ENCODE measurements around the gene HDGFL2.

HDGFL2 gene

GRCh38 chr19:4444765-4445741, 27.0 kb upstream of the HDGFL2 start (continued):
- TF ChIP-seq ZNF510 (tag by site-specific recombination; IDR thresholded peaks at IDR 0.05; ENCODE audit: insufficient replicate concordance), result no peak
- TF ChIP-seq ZNF362 (tag by site-specific recombination; IDR thresholded peaks at IDR 0.05), result no peak
- TF ChIP-seq ZNF514 (tag by site-specific recombination; IDR thresholded peaks at IDR 0.05), result no peak
- TF ChIP-seq ZNF558 (tag by site-specific recombination; IDR thresholded peaks at IDR 0.05), result no peak
- no peak for TF ChIP-seq ZNF433 (tag by site-specific recombination; IDR thresholded peaks at IDR 0.05; ENCODE audit: low read depth)
- no peak for TF ChIP-seq ZNF473 (tag by site-specific recombination; IDR thresholded peaks at IDR 0.05)
- TF ChIP-seq MYNN (tag by site-specific recombination; IDR thresholded peaks at IDR 0.05; ENCODE audit: borderline replicate concordance), result no peak
- TF ChIP-seq MZF1 (tag by site-specific recombination; IDR thresholded peaks at IDR 0.05; ENCODE audit: borderline replicate concordance), result no peak
- TF ChIP-seq GLIS1 (tag by site-specific recombination; IDR thresholded peaks at IDR 0.05), result peak; percentile 68
- no peak for TF ChIP-seq ZNF701 (tag by site-specific recombination; IDR thresholded peaks at IDR 0.05)
- no peak for TF ChIP-seq ZSCAN16 (tag by site-specific recombination; IDR thresholded peaks at IDR 0.05)
- no peak for TF ChIP-seq ZNF426 (tag by site-specific recombination; IDR thresholded peaks at IDR 0.05)
- TF ChIP-seq ZNF843 (tag by site-specific recombination; IDR thresholded peaks at IDR 0.05), result no peak
- no peak for TF ChIP-seq HOXA7 (CRISPR knock-in tag; IDR thresholded peaks at IDR 0.05; ENCODE audit: borderline replicate concordance)
- TF ChIP-seq ZNF202 (tag by site-specific recombination; IDR thresholded peaks at IDR 0.05; ENCODE audit: borderline replicate concordance), result no peak
- TF ChIP-seq KLF8 (tag by site-specific recombination; IDR thresholded peaks at IDR 0.05), result peak; percentile 34; the same call in 1 of the 2 replicates
- TF ChIP-seq ZNF175 (tag by site-specific recombination; IDR thresholded peaks at IDR 0.05), result no peak
- TF ChIP-seq KLF17 (tag by site-specific recombination; IDR thresholded peaks at IDR 0.05), result no peak
- no peak for TF ChIP-seq ZNF529 (tag by site-specific recombination; IDR thresholded peaks at IDR 0.05; ENCODE audit: insufficient replicate concordance)
- TF ChIP-seq BCL11A (tag by site-specific recombination; IDR thresholded peaks at IDR 0.05; ENCODE audit: low read depth), result no peak
- peak; percentile 41 for TF ChIP-seq GLIS2 (tag by site-specific recombination; IDR thresholded peaks at IDR 0.05)
- TF ChIP-seq, protein P1, sequence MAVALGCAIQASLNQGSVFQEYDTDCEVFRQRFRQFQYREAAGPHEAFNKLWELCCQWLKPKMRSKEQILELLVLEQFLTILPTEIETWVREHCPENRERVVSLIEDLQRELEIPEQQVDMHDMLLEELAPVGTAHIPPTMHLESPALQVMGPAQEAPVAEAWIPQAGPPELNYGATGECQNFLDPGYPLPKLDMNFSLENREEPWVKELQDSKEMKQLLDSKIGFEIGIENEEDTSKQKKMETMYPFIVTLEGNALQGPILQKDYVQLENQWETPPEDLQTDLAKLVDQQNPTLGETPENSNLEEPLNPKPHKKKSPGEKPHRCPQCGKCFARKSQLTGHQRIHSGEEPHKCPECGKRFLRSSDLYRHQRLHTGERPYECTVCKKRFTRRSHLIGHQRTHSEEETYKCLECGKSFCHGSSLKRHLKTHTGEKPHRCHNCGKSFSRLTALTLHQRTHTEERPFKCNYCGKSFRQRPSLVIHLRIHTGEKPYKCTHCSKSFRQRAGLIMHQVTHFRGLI (tag by site-specific recombination; IDR thresholded peaks at IDR 0.05), result peak; percentile 29; the same call in 1 of the 2 replicates
- peak; percentile 51; the same call in 1 of the 2 replicates for TF ChIP-seq HIC1 (tag by site-specific recombination; IDR thresholded peaks at IDR 0.05)

Measured in HEK293 (cell line).